ENCODE results near the gene CALML6. TPM values are rescaled to one million over a fixed set of nuclear protein-coding genes. Genes with fewer than 3 reads are reported as not detected.

The CALML6 gene
- polyA plus RNA-seq, 2 of the 4 experiments (the other 2 are of a cell fraction), result 0.49 TPM

DNA sequence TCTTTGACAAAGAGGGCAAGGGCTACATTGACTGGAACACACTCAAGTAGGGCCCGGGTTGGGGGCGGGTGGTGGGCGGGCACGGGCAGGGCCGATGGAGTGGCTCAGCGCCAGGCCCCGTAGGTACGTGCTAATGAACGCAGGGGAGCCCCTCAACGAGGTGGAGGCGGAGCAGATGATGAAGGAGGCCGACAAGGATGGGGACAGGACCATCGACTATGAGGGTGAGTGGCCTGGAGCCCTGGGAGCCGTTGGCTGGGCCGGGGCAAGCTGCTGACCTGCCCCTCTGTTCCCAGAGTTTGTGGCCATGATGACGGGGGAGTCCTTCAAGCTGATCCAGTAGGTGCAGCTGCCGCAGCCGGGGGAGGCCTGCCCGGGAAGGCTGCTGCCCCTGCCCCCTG, 1.8 kb downstream of the CALML6 start:
- H3K27ac ChIP-seq, result no peak overlapping the region
- ChIA-PET POLR2A (interaction anchor here (0.8 kb wide), 1 partner anchor 8 kb away, joined by 8 read pairs; no protein-coding TSS in a partner anchor), CTCF (interaction anchor here (1.0 to 1.8 kb wide), 3 partner anchors 128 to 258 kb away, joined by 3 to 6 read pairs (median 4); no protein-coding TSS in a partner anchor)
- WGBS (ENCODE audit: missing lambda C conversion rate), result 83% methylated on average over 11 of the region's 19 CpGs
- TF ChIP-seq, protein P1, sequence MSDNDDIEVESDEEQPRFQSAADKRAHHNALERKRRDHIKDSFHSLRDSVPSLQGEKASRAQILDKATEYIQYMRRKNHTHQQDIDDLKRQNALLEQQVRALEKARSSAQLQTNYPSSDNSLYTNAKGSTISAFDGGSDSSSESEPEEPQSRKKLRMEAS (IDR thresholded peaks at IDR 0.05), result no peak
- no peak for TF ChIP-seq SMC3 (IDR thresholded peaks at IDR 0.05)
- no peak for TF ChIP-seq CEBPB (IDR thresholded peaks at IDR 0.05)
- no peak for TF ChIP-seq MAZ (IDR thresholded peaks at IDR 0.05; ENCODE audit: borderline replicate concordance, low read depth, low read length)
- no peak for TF ChIP-seq HOXB13 (CRISPR knock-in tag; IDR thresholded peaks at IDR 0.05; ENCODE audit: low read depth)
- TF ChIP-seq, protein P2, sequence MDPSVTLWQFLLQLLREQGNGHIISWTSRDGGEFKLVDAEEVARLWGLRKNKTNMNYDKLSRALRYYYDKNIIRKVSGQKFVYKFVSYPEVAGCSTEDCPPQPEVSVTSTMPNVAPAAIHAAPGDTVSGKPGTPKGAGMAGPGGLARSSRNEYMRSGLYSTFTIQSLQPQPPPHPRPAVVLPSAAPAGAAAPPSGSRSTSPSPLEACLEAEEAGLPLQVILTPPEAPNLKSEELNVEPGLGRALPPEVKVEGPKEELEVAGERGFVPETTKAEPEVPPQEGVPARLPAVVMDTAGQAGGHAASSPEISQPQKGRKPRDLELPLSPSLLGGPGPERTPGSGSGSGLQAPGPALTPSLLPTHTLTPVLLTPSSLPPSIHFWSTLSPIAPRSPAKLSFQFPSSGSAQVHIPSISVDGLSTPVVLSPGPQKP (IDR thresholded peaks at IDR 0.05; ENCODE audit: low read depth, low read length), result no peak
- TF ChIP-seq, protein P3, sequence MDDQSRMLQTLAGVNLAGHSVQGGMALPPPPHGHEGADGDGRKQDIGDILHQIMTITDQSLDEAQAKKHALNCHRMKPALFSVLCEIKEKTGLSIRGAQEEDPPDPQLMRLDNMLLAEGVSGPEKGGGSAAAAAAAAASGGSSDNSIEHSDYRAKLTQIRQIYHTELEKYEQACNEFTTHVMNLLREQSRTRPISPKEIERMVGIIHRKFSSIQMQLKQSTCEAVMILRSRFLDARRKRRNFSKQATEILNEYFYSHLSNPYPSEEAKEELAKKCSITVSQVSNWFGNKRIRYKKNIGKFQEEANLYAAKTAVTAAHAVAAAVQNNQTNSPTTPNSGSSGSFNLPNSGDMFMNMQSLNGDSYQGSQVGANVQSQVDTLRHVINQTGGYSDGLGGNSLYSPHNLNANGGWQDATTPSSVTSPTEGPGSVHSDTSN (IDR thresholded peaks at IDR 0.05), result no peak
- no peak for TF ChIP-seq RAD21 (conservative IDR thresholded peaks at IDR 0.05 in 1 of 2, IDR thresholded peaks at IDR 0.05 in 1 of 2)
- H3K4me2 ChIP-seq, result no peak overlapping the region
- peaks cover 10% of the 10 kb centered on the region for H3K4me1 ChIP-seq
- DNase-seq (ENCODE audit: low read depth in 1 of 2, low spot score in 1 of 2) (no peak), ATAC-seq (no peak), FAIRE-seq (no peak)
- no peaks in the 10 kb centered on the region for H3K9me3 ChIP-seq
- no peak overlapping the region for H3K4me3 ChIP-seq

DNA sequence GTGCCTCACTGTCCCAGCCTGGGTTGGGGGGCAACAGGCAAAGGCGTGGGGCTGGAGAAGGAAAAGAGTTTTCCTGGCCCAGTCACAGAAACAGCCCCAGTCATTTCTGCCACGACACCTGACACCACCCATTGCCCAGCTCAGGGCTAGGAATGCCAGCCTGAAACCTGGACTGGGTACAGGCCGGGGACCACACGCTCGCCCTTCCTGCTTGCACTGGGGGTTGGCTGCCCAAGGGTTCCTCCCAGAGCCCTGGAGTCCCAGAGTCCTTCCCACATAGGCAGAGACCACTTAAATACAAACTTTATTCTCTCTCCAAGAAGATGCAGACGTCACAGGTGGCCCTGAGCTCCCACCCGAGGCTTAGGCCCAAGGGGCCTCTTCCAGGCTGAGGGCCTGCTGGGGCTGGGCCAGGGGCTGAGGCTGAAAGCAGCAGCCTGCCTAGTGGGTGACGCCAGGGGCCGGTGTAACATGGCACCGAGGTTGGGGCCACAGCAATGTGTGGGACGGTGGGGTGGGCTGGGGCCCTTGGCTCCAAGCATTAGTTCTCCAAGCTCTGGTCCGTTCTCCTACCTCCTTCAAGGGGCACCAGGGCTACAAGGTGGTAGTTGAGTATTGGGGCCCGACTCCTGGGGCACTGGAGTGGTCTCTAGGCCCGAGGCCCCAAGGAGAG, 2.4 kb downstream of the CALML6 start:
- H3K4me3 ChIP-seq, result no peak overlapping the region
- no peak overlapping the region for H3K4me2 ChIP-seq
- H3K4me1 ChIP-seq, result peaks cover 10% of the 10 kb centered on the region
- H3K9me3 ChIP-seq, result no peaks in the 10 kb centered on the region
- DNase-seq (ENCODE audit: low read depth in 1 of 2, low spot score in 1 of 2) (no peak), ATAC-seq (no peak), FAIRE-seq (no peak)
- 87% methylated on average over 6 of the region's 14 CpGs for WGBS (ENCODE audit: missing lambda C conversion rate)
- CTCF ChIA-PET, result interaction anchor here (1.8 kb wide), 2 partner anchors 127 to 223 kb away, joined by 4 to 6 read pairs; no protein-coding TSS in a partner anchor
- no peak overlapping the region for H3K27ac ChIP-seq
- POLR2A ChIA-PET, result interaction anchor here (0.8 kb wide), 1 partner anchor 8 kb away, joined by 8 read pairs; no protein-coding TSS in a partner anchor
- TF ChIP-seq MAFK (IDR thresholded peaks at IDR 0.05; ENCODE audit: partially characterized antibody) (no peak), KDM5A (IDR thresholded peaks at IDR 0.05) (no peak), RNF2 (IDR thresholded peaks at IDR 0.05; ENCODE audit: borderline replicate concordance, low read depth) (no peak), MYC (IDR thresholded peaks at IDR 0.05; ENCODE audit: borderline replicate concordance, low read length) (no peak), SREBF2 (IDR thresholded peaks at IDR 0.05) (no peak), FOSB (CRISPR knock-in tag; IDR thresholded peaks at IDR 0.05) (no peak)
- TF ChIP-seq, protein P4, sequence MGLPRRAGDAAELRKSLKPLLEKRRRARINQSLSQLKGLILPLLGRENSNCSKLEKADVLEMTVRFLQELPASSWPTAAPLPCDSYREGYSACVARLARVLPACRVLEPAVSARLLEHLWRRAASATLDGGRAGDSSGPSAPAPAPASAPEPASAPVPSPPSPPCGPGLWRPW (IDR thresholded peaks at IDR 0.05), result no peak
- TF ChIP-seq, protein P3 (IDR thresholded peaks at IDR 0.05), result no peak

DNA sequence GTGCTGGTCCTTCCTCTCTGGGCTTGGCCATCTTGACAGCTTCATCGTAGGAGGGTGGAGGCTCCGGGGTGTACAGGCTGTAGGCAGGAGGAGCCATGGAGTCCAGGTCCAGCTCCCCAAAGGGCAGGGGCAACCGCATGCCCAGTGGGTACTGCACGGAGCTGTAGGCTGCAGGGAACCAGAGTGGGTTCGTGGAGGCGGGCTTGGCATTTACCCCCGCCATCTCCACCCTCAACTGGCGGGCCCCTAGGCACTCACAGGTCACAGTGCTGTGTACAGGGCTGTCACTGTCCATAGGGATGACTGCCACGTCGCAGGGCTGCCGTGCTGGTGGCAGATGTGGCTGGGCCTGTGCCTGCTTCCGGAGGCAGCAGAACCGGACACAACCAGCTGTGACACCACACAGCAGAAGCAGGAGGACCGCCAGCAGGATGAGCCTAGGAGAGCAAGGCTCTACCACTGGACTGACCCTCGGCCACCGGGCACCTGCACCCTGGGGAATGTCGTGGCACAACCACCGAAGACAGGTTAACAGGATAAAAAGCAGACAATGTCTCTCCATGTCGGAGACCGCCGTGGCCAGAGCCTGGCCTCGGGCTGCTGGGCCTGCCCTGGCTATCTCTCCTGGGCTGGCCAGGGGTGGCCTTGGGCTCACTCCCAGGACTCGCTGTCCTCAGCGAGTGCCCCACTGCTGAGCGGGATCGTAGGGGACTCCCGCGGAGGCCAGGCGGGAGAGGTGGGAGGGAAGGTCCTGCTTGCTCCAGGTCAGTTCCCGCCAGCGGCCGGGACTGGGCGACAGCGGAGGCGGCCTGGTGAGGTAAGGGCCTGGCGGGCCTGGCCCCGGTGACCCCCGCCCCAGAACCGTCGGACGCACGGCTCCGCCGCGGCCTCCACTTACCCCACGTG, 3.2 kb downstream of the CALML6 start:
- H3K27ac ChIP-seq, result peak overlapping the region; percentile 34 to 84; a peak in 3 of 6 replicates
- TF ChIP-seq EP300 (IDR thresholded peaks at IDR 0.05) (no peak), CHD4 (IDR thresholded peaks at IDR 0.05; ENCODE audit: borderline replicate concordance) (no peak), POLR2A (IDR thresholded peaks at IDR 0.05; ENCODE audit: low read length) (no peak), RAD21 (conservative IDR thresholded peaks at IDR 0.05 in 1 of 2, IDR thresholded peaks at IDR 0.05 in 1 of 2) (no peak), CBX8 (IDR thresholded peaks at IDR 0.05) (no peak), PHF8 (IDR thresholded peaks at IDR 0.05; ENCODE audit: borderline replicate concordance, low read depth) (no peak), NFE2L2 (conservative IDR thresholded peaks at IDR 0.05; ENCODE audit: low read length) (no peak), CEBPB (IDR thresholded peaks at IDR 0.05) (no peak), EHF (CRISPR knock-in tag; IDR thresholded peaks at IDR 0.05) (no peak), HEYL (CRISPR knock-in tag; IDR thresholded peaks at IDR 0.05) (no peak), CBX2 (IDR thresholded peaks at IDR 0.05; ENCODE audit: borderline replicate concordance, low read depth) (no peak)
- TF ChIP-seq, protein P3 (IDR thresholded peaks at IDR 0.05), result no peak
- H3K4me2 ChIP-seq, result peak overlapping the region; percentile 86
- H3K4me3 ChIP-seq, result peak overlapping the region; percentile 60
- no peak for ATAC-seq
- peaks cover 10% of the 10 kb centered on the region for H3K4me1 ChIP-seq
- no peak for DNase-seq (ENCODE audit: low read depth in 1 of 2, low spot score in 1 of 2)
- ChIA-PET CTCF (interaction anchor here (1.8 kb wide), 2 partner anchors 126 to 222 kb away, joined by 4 to 6 read pairs; no protein-coding TSS in a partner anchor), POLR2A (no interaction called here)
- WGBS (ENCODE audit: missing lambda C conversion rate), result 86% methylated on average over 25 of the region's 46 CpGs
- H3K9me3 ChIP-seq, result no peaks in the 10 kb centered on the region
- FAIRE-seq, result no peak
